Ammon's horn (tissue), 1 donor: Measurements from ENCODE around the gene IHH.

Experiments
- DNase-seq: peaks from one replicate; pipeline ENCODE4 v3.0.0-alpha.2; 2016; ENCODE audit warnings: low spot score

Gene IHH

GRCh38 chr2:219038600-219038999 lies 22.1 kb downstream of the IHH start:
- DNase-seq = no peak

- DNase-seq = no peak
These were observed 22.8 kb downstream of the IHH start for GRCh38 chr2:219037783-219038499.

- no peak for DNase-seq
These were observed 24.8 kb downstream of the IHH start for GRCh38 chr2:219035942-219036341.

DNA sequence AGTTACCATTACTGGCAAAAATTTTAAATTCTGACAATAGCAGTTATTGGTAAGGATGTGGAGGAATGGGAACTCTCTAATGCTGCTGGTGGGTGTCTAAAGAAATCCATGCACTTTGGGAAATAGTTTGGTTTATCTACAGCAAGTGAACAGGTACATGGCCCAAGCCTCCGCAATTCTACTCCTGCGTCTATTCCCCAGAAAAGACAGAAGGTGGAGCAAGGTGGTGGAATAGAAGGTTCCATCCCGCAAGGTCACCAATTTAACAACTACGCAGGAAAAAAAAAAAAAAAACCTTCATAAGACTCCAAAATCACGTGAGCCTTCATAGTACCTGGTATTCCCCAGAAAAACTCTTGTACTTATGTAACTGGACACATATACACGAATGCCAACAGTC lies 25.9 kb downstream of the IHH start:
- DNase-seq = no peak

DNA sequence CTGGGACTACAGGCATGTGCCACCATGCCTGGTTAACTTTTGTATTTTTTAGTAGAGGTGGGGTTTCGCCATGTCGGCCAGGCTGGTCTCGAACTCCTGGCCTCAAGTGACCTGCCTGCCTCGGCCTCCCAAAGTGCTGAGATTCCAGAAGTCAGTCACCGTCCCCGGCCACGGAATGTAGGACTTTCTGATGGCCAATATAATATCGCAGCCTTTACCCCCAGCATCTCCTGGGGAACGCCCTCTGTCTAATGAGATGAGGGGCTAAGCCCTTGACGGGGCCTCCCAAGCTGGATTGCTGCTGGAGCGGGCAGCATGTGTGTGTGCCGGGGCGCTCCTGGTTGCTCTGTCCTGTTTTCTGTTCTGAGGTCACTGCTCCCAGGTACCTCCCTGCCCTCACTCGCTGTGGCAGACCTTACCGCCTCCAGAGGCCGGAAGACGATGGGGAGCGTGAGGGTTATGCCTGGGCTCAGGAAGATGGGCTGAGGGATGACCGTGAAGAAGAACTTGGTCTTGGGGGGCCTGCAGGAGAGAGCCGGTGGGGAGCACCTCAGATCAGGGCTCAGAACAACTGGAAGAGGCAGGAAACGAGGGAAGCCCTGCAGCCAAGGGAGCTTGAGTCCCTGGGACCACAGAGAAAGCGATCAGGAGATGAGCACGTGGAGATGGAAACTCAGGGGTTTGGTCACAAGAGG lies 28.5 kb downstream of the IHH start:
- DNase-seq = no peak

DNA sequence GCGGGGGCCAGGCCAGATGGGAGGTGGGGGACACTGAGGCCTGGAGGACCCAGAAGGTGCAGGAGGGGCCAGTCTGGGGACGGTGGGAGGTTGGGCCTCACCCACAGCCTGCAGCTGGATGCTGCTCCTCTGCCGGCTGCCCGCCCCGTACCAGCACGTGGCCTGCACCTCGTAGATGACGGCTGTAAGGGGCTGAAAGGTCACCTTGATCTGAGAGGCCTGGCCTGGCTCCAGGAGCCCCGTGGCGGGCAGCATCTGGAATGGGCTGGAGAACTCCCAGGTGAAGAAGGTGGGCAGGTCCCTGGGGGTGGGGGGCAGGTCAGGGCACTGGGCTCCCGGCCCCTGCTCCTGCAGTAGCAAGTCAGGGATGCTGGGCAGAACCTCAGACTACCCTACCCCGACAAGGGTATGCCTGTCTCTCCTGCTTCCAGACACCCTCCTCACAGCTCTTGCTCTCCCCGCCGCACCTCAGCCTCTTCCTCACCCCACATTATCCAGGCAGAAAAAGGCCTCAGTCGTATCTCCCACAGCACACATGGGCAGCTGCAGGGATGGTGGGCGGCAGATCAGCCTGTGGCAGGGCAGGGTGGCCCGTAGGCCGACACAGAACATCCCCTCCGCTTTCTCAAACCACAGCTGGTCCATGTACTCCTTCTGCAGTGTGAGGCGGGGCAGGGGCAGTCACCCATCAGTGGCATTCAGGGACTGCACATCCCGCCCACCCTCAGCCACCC lies 29.5 kb downstream of the IHH start:
- no peak for DNase-seq

- DNase-seq = no peak
These were observed 30.4 kb downstream of the IHH start for GRCh38 chr2:219030177-219030940.

DNA sequence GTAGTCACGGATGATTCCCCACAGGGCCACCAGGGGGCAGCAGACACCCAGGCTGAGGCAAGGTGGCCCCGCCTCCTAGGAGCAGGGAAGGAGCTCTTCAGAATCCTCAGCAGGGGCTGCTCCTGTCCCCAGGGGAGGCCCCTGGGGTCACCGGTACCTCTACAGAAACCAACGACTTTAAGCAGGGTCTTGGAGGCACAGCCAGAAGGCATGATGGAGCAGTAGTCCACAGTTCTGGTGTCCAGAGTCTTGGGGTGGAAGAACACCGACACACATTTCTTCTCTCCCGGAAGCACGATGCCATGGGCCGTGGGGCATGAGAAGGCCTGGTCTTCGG lies 30.9 kb downstream of the IHH start:
- DNase-seq = peak; percentile 89

DNA sequence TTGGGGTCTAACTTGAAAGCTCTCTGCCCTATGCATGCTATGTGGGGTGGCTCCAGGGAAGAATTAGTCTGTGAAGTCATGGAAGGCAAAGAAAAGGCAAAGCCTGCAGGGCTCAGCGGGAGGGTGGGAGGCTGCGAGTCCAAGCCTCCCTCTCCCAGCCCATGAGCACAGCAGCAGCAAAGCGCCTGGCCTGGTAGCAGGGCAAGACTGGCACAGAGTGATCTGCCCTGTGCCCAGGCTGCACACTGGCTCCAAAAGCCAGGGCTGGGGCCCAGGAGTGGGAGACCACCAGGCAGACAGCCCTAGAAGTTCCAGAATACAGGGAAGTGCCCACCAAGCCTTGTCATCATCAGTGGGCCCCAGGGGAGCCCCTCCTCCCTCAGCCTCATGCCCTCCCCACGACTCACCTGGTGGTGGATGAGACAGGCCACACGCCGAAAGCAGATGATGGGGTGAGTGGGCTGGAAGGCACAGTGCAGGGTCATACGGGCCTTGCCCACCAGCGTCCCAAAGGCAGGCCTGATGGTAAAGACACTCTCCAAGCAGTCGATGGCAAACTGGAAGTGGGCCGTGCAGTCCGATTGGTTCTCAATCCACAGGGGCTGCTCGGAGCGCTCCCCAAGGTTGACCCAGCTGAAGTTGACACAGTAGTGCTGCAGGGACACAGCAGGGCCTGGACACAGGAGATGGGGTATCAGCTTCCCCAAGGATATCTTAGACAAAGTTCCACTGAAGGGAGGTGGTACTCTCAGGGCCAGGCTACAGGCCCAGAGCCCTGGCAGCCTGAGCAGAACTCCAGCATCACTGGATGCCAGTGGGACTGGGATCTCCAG lies 31.5 kb downstream of the IHH start:
- DNase-seq = no peak

DNA sequence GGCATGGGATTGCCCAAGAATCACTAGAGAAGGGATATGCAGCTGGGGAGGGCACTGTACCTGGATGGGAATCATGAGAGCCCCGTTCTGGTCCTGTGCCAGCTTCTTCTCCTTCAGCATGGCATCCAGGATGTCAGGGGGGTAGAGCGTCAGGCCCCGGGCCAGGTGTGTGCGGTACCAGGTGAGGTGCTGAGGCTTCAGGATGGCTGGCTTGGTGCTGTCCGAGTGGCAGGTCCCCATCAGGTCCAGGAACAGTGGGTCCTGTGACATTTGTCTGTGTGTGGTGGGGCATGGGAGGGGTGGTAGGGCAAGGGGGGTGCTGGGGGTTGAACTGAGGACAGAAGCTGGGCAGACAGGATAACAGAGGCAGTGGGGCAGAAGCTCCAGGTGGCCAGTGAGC lies 32.6 kb downstream of the IHH start:
- DNase-seq = no peak

DNA sequence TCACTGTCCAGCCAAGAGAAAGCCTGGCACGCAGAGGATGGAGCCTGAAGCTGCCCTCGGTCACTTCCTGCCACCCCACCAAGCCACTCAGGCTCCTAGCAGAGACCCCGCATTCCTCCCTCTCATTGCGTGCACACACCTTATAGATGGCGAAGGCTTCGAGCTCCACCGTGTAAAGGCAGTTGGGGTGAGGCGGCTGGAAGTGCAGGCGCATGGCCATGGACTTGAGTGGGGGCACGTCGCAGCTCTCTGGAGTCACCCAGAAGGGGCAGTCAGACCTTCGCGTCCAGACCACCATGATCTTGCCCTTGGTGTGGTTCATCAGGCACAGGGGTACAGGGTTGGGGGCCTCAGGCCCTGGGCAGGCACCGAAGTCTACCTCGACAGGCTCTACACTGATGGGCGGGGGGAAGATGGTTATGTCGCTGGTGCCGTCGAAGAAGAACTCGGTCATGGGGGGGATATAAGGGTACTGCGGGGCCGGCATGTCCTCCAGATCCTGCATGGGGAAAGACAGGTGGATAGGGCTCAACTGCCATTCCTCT lies 33.1 kb downstream of the IHH start:
- DNase-seq = no peak

DNA sequence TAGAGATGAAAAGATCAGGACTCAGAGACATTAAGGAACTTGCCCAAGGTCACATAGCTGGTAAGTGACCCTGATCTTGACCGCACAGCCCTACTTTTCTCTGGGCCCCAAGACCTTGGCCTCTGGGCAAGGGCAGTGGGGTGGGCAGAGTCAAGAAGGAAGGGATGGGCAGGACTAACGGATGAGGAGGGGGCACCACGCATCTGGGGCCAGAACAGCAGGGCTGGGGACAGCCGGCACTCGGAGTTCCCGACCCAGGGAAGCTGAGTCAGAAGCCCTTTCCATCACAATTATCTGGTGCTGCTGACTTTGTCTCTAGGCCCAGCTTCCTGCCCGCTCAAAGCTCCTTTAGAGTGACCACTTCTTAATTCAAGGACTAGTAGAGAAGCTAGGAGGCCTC lies 33.8 kb downstream of the IHH start:
- no peak for DNase-seq

DNA sequence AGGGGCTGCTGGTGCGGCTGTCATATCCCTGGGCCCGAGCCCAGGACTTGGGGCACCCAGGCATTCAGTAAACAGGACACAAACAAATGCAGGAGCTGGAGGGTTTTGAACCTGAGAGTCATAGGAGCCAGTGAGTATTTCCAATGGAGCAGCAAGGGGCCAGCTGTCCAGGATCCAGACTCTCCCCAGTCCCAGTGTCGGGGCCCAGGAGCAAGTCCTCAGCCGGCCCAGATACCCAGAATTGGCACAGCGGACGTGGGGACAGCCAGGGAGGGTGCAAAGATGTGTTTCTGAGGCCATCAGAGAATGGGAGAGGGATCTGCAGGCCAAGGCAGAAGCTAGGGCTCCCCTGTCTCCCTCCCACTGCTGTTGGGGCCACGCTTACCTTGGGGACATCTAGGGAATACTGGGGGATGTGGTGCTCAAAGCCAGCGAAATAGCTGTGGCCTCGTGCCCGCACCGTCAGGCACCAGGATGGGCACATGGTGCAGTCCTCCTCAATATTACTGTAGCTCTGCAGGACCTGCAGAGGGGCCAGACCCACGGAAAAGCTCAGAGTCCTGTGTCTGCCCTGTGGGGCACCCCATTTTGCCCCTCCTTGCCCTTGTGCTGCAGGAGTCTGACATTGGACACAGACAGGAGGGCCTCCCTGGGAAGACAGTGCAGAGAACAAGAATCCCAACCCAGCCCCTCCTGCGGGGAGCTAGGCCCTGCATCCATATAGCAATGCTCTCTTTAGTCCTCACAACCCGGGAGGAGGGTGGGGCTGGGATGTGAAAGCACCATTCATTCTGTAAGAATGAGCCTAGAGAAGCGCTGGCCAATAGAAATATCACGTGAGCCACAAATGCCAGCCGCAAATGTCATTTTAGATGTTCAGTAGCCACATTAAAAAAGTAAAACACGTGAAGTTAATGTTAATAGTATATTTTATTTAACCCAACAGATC lies 34.8 kb downstream of the IHH start:
- DNase-seq = peak; percentile 91

DNA sequence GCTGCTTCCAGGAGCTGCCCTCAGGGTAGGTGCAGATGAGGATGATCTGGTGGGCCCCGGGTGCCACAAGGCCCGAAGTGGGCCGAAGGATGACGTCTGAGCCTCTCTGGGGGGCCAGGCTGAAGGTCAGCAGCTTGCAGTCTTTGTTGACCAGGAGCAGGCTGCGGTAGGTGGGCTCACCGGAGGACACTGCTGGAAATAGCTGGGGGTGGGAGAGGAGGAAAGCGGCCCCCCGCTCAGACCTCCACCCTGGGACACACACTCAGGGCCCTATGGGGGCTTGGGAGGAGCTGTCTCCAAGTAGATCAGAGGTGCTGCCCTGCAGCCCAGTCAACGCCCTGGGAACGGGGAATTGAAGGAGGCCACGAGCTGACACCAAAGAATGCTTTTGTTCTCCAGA lies 36.7 kb downstream of the IHH start:
- no peak for DNase-seq

- no peak for DNase-seq
These were observed 37.6 kb downstream of the IHH start for GRCh38 chr2:219023045-219023605.

DNA sequence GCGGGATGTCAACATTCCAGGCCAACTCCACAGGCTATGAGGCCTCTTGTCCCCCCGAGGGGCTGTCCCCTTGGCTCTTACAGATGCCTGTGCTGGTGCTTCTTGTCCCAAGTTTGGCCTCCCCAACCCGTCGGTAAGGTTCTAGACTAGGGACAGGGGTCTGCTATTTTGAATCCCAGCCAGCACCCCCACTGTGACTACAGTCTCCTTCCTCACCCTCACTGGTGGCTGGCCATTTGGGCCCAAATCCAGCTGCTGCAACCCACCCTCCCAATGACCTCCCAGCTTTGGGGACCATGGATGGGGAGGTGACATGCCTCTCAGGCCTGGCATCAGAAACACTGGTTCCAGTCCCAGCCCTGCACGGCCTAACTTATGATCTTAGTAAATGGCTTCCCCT lies 38.1 kb downstream of the IHH start:
- DNase-seq = no peak

DNA sequence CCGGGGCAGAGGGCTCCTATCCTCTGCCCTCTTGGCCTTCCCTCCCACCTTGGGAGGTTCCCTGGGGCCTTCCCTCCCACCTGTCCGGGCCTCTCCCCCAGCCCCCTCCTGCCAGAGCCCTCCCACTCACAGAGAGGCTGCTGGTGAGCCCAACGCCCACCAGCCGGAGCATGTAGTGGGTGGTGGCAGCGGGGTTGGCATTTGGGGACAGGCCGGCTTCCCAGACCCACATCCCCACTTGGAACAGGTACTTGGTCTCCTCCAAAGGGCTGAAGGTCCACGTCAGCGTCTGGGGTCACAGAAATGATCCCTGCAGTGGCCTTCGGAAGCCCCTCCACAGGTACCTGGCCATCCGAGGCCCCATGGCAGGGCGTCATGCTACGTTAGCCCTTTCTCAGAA lies 38.7 kb downstream of the IHH start:
- DNase-seq = no peak

DNA sequence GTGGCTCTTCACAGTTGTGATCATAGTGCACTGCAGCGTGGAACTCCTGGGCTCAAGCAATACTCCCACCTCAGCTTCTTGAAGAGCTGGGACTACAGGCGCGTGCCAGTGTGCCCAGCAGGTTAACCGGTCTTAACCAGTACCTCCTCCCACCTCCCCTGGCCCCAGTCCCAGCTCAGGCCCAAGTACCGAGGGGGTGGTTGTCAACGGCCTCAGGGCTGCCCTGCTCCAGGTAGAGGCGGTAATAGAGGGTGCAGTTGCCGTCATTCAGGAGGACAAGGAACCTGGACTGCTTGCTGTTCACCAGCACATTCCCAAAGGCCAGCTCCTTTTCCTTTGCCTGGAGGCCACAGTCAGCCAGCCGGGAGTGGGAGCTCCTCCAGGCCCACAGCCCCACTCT lies 39.1 kb downstream of the IHH start:
- no peak for DNase-seq

DNA sequence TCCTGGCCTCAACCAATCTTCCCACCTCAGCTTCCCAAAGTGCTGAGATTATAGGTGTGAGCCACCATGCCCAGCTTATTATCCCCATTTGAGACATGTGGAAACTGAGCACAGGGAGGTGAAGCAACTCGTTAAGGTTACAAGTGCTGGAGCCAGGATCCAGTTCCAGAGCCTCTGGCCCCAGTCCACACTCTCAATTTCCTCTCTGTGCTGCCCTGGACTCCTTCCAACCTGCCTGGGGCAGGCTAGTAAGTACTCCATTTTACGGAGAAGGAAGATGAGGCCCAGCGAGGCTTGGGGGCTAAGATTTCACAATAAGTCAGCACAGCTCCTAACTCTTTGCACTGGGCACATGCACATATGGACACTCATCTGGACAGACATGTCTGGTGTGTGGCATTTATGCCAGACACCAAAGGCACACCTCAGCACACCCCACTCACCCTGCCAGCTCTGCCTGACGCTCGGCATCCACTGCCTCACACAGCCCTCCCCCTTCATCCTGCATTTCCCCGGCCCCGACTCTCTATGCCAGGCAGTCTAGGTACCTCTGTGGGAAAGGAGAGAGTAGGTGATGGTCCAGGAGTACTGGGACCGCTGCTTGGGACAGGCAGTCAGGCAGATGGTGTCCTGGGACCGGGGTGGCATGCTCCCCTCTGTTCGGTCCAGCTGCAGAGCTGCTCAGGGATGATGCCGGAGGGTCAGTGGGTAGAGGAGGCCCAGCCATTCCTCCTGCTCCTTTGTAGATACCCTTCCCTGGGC lies 39.9 kb downstream of the IHH start:
- no peak for DNase-seq
